SK-N-DZ (cell line): ENCODE results near the gene PISD.

Experiments
- DNase-seq: peaks from one replicate; pipeline ENCODE4 v3.0.0-alpha.2; 2015; ENCODE audit warnings: low spot score

Gene PISD

DNA sequence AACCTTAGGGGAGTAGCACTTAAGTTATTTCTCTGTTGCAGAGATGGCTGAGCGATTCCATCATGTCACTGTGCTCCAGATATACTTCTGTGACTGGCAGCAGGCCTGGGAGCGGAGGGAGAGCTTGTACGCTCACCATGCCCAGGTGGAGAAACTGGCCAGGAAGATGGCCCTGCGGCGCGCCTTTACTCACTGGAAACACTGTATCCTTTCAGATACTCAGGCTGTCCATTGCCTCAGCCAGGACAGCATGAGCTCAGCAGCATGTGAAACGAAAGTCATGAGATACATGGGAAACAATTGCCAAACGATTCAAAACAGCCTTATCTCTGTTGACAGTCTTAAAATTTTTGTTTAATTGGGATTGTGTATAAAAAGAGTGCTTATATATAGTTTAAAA, 86.8 kb downstream of the PISD start:
- DNase-seq, result no peak

DNA sequence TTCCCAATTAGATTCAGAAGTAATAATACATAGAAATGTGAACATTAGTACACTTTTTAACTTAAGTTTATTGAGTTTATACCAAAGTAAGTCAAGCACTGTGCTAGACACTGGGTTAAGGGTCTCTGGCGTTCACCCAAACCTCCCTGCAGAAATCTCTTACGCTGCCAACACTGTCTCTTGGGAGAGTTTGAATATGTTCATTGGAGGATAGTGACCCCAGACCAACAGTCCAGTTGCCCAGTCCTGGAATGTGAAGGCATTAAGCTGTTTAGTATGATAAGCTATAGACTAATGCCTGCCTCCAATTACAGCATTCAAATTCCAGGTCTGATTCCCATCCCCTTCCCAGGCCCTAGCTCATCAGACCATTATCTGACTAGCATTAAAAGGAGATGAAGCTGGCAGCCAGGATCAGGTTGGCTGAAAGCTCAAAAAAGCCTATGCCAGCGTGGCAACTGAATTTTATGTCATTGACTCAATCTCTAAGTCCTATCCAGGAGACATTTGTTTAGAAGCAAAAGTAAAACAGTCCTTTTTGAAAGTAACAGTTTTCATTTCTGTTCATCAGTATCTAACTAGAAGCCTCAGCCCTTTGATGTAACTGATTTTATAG, 87.9 kb downstream of the PISD start:
- no peak for DNase-seq

DNA sequence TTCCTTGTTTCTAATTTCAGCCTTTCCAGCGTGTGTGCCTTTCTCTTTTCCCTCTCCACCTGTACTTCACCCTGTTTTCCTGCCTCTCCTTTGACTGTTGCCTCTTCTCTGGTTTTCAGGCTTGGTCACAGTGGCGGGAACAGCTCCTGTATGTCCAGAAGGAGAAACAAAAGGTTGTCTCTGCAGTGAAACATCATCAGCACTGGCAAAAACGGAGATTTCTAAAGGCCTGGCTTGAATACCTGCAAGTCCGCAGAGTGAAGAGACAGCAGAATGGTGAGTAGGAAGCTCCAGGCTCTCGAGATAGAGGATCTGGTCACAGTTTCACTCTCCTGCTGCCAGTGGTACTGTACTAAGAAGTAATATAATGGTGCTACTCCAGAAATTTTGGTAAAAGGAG, 89.1 kb downstream of the PISD start:
- DNase-seq, result no peak

DNA sequence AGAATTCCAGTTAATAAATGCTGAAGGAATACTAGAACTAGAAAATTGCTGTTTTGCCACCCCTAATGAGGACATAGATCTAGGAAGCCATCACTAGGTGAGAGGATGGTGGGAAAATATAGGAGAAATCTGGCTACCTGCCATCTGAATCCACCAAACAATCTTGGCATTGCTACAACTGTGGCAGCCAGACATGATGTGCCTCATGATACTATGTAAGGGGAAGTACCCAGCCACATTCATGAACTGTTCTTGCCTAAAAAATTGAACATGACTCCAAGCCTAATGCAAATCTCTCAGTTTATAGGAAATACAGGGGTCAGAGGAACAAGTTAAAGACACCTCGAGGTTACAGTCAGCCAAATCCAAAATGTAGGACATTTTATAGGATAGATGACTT, 92.9 kb downstream of the PISD start:
- no peak for DNase-seq
